GM10266 (cell line): ENCODE results near the gene MTMR12.

Experiments used
- DNase-seq: peaks from one replicate; pipeline ENCODE4 v3.0.0; 2012; ENCODE audit errors: extremely low spot score
- TF ChIP-seq, protein P1 (sequence below): IDR thresholded peaks from 2 replicates; pipeline ENCODE4 v1.5.1; 2012; ENCODE audit warnings: mild to moderate bottlenecking, low read depth; ENCODE audit not compliant: control insufficient read depth, insufficient read depth; ENCODE audit errors: missing control alignments

Gene MTMR12

DNA sequence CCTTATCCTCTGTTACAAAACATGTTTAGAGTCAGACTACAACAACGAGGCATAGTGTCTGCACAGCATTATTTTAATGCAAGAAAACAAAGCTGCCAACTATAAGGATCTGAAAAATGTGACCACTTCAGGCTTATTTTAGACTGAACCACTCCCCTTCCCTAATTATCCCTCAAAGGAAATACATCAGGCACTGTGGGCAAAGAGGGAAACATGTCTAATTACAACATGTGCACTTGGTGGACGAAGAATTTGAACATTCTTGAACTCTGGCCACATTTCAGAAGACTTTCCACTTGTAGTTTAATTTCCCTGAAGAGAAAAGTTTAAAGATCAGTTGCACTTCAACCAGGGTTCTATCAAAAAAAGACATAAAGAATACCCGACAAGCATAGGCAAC is 3.8 kb downstream of the MTMR12 start:
- TF ChIP-seq, protein P1, sequence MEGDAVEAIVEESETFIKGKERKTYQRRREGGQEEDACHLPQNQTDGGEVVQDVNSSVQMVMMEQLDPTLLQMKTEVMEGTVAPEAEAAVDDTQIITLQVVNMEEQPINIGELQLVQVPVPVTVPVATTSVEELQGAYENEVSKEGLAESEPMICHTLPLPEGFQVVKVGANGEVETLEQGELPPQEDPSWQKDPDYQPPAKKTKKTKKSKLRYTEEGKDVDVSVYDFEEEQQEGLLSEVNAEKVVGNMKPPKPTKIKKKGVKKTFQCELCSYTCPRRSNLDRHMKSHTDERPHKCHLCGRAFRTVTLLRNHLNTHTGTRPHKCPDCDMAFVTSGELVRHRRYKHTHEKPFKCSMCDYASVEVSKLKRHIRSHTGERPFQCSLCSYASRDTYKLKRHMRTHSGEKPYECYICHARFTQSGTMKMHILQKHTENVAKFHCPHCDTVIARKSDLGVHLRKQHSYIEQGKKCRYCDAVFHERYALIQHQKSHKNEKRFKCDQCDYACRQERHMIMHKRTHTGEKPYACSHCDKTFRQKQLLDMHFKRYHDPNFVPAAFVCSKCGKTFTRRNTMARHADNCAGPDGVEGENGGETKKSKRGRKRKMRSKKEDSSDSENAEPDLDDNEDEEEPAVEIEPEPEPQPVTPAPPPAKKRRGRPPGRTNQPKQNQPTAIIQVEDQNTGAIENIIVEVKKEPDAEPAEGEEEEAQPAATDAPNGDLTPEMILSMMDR: no peak
- no peak for DNase-seq

DNA sequence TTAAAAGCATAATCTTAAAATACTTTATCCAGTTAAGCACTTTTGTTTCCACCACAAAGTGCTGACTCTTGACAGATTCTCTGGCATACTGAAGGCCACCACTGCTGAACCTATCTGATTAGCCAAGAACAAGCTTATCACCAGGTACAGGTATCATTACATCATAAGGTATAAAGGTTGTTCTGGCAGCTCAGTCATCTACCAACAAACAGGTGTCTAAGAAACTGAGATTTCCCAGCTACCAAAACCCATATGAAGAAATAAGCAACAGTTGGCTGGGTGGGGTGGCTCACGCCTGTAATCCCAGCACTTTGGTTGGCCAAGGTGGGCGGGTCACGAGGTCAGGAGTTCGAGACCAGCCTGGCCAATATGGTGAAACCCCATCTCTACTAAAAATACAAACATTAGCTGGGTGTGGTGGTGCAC is 5.0 kb downstream of the MTMR12 start:
- DNase-seq: no peak
- TF ChIP-seq, protein P1: no peak

DNA sequence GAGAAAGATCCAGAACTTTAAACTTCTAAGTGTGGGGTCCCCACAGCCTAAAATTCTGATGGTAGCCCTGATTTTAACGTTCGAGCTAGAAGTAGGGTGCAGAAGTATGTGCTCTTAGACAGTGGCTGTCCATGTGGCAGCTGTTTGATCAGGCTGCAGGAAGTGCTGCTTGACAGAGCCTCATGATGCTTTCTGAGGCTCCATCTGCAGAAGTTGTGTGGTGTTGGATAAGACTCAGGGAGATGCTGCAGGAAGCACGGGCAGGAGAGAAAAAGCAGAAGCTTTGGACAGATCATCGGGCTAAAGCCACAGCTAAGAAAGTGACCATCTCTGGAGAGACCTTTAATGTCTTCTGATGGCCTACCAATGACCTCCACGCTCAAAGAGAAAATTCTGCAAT is 8.1 kb downstream of the MTMR12 start:
- DNase-seq: no peak
- TF ChIP-seq, protein P1: no peak

- DNase-seq: no peak
- TF ChIP-seq, protein P1: no peak
Measured at GRCh38 chr5:32303755-32304120, 9.0 kb downstream of the MTMR12 start.

DNA sequence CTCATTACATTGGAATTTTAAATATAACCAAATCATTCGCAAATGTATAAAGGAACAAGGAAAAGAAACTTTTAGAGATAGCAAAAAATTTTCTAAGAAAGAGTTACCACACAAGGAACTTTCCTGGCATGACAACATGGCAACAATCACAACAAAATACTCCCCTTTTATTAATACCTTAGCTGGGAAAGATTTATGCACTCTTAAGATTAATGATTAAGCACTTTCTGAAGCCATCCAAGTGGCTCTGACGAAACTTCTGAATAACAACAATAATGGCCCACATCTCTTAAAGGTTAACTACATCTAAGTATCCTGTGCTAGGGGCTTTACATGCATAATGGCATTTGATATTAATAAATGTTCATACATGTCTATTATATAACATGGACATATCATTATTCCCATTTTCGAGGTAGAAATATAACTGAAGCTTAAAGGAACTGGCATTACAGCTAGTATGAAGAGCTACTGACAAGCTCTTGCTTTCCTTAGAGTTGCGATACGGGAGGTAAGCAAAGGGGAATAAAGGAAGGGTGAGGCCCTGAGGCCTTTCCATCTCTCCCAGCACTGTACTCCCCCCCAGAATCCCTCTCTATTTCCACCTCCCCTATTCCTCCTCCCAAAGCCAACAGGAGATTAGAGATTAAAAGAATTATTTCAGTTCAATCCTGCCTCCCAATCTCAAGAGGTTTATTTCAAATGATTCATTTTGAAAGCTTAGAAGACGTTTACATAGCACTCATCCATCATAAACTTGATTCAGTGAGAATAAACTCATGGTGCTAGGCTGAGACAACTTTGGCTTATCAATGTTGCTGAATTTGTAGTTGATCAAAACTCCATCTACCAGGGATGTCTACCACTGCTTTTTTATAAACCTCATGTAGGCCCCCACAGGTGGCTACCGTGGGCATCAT is 9.6 kb downstream of the MTMR12 start:
- no peak for DNase-seq
- TF ChIP-seq, protein P1: no peak

DNA sequence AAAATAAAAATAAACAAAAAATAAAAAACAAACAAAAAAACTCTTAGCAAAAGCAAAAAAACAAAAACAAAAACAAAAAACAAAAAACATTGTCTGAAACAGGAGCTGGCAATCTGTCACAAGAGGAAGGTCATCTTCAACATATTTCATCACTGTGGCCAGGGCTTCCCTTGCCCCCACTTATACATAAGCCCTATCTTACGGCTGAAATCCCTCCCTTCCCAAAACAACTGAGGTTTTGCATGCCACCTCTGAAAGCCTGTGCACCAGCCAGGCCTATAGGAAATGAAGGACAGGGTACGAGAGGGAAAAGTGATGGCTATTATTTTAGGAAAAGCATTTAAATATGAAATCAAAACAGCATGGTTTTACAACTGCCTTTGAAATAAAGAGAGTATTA is 10.8 kb downstream of the MTMR12 start:
- TF ChIP-seq, protein P1: no peak
- no peak for DNase-seq

- no peak for DNase-seq
- TF ChIP-seq, protein P1: no peak
Measured at GRCh38 chr5:32299059-32299677, 13.6 kb downstream of the MTMR12 start.
